Omental fat pad (tissue), 4 donors: ENCODE measurements around the gene TAS2R60. TPM values are rescaled to one million over a fixed set of nuclear protein-coding genes. Genes with fewer than 3 reads are reported as not detected.

ENCODE experiments used
- ATAC-seq: fragments of 150-250 bp; one replicate; pipeline ENCODE4 v1.9.1; 2016; ENCODE audit warnings: mild to moderate bottlenecking, moderate library complexity; ENCODE audit not compliant: low FRiP score
- DNase-seq: peaks from one replicate; pipeline ENCODE4 v3.0.0-alpha.2; 2019; ENCODE audit warnings: low spot score
- CTCF ChIP-seq, 3 donors: fragments of 450-650 bp; IDR thresholded peaks; one replicate each; pipeline ENCODE4 v1.5.1; 2016 to 2017; ENCODE audit warnings: antibody characterized with exemption in 3 of 3, mild to moderate bottlenecking in 3 of 3, moderate library complexity in 2 of 3
- total RNA-seq, 4 donors: library from RNA; depleted of rRNA; stranded (reverse); fragments of >200 nt; gene quantifications; one replicate each; pipeline ENCODE4 v1.1.0, GENCODE V29; 2016

TAS2R60 gene
- total RNA-seq, 4 donors from 2014 or later: not detected

GRCh38 chr7:143455942-143456341 is 12.7 kb downstream of the TAS2R60 start:
- TF ChIP-seq CTCF (IDR thresholded peaks at IDR 0.05): no peak
- ATAC-seq: no peak

GRCh38 chr7:143456992-143457793 is 13.9 kb downstream of the TAS2R60 start:
- TF ChIP-seq CTCF (IDR thresholded peaks at IDR 0.05): no peak
- ATAC-seq (no peak), DNase-seq (no peak)

More at GRCh38 chr7:143455942-143456341, 12.7 kb downstream of the TAS2R60 start:
- DNase-seq: no peak

GRCh38 chr7:143458263-143458662 is 15.0 kb downstream of the TAS2R60 start:
- DNase-seq (no peak), ATAC-seq (no peak)
- no peak for TF ChIP-seq CTCF (IDR thresholded peaks at IDR 0.05)

GRCh38 chr7:143458681-143459080 is 15.4 kb downstream of the TAS2R60 start:
- DNase-seq (no peak), ATAC-seq (no peak)
- TF ChIP-seq CTCF (IDR thresholded peaks at IDR 0.05): no peak

- no peak for TF ChIP-seq CTCF (IDR thresholded peaks at IDR 0.05)
- ATAC-seq: no peak
- DNase-seq: no peak
Observed at GRCh38 chr7:143459359-143459758, 16.1 kb downstream of the TAS2R60 start.

- TF ChIP-seq CTCF (IDR thresholded peaks at IDR 0.05): no peak
- ATAC-seq (no peak), DNase-seq (no peak)
Observed at GRCh38 chr7:143460271-143460979, 17.2 kb downstream of the TAS2R60 start.
